Bronchial epithelial cell (primary cell): ENCODE measurements around the gene CDV3. TPM values are rescaled to one million over a fixed set of nuclear protein-coding genes. Genes with fewer than 3 reads are reported as not detected.
"Not testable (repeated sequence)": the region's sequence is repeated elsewhere in the genome, so short reads cannot be mapped to it uniquely, and the experiment has no call there.

Source experiments
- DNase-seq: peaks from one replicate; pipeline ENCODE4 v3.0.0-alpha.2; 2010; ENCODE audit warnings: low read depth
- FAIRE-seq: peaks from 2 replicates; lab custom pipeline; 2011; peaks lifted over from hg19 to GRCh38; lab: Jason Lieb, UNC
- H3K27me3 ChIP-seq: 2 replicates; pipeline ENCODE4 v1.5.1; 2011; ENCODE audit warnings: low read length; ENCODE audit not compliant: control insufficient read depth, insufficient read depth
- H3K36me3 ChIP-seq: 2 replicates; pipeline ENCODE4 v1.5.1; 2011; ENCODE audit warnings: low read length; ENCODE audit not compliant: control insufficient read depth, insufficient read depth
- H3K4me3 ChIP-seq: 2 replicates; pipeline ENCODE4 v1.5.1; 2011; ENCODE audit warnings: mild to moderate bottlenecking, low read depth, low read length, control low read depth
- CTCF ChIP-seq: IDR thresholded peaks from 2 replicates; pipeline ENCODE4 v1.5.1; 2011; ENCODE audit warnings: mild to moderate bottlenecking, moderate library complexity, low read length, control low read depth, inconsistent platforms; ENCODE audit not compliant: insufficient read depth, severe bottlenecking
- total RNA-seq: library from RNA; depleted of rRNA; stranded (reverse); fragments of >200 nt; gene quantifications from 2 replicates; pipeline ENCODE4 v1.2.1, GENCODE V29; 2014

Gene CDV3, protein sequence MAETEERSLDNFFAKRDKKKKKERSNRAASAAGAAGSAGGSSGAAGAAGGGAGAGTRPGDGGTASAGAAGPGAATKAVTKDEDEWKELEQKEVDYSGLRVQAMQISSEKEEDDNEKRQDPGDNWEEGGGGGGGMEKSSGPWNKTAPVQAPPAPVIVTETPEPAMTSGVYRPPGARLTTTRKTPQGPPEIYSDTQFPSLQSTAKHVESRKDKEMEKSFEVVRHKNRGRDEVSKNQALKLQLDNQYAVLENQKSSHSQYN
- total RNA-seq = 178 and 232 TPM in 2 replicates

DNA sequence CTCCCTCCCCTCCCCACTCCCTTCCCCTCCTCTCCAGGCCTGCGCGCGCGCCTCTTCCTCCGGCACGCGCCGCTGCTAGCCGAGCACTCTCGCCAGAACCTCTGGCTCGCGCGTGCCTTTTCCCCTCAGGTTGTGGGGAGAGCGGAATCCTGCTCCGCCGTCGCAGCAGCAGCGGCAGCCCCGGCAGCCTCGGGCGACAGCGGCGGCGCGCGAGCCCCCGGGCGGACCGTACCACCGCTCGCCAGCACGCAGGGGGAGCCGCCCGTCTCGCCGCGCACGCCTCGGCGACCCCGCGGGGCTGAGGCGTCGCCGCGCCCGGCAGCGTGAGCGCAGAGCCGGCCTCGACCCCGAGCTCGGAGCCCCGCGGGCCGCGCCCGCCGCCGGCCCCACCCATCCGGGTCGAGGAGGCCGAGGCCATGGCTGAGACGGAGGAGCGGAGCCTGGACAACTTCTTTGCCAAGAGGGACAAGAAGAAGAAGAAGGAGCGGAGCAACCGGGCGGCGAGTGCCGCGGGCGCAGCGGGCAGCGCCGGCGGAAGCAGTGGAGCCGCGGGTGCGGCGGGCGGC lies at the start of gene CDV3:
CDV3 (plus strand) TSS at position 58 of the 566 bp plus-strand sequence; CDS start at position 417, 359 bp downstream.
- H3K4me3 ChIP-seq = peak within 1 kb of the TSS; percentile 81
- no peaks in the 10 kb centered on the region for H3K27me3 ChIP-seq
- FAIRE-seq = no peak
- no peak for TF ChIP-seq CTCF
- peaks cover 9% of the 10 kb centered on the region for H3K36me3 ChIP-seq
- DNase-seq = no peak

DNA sequence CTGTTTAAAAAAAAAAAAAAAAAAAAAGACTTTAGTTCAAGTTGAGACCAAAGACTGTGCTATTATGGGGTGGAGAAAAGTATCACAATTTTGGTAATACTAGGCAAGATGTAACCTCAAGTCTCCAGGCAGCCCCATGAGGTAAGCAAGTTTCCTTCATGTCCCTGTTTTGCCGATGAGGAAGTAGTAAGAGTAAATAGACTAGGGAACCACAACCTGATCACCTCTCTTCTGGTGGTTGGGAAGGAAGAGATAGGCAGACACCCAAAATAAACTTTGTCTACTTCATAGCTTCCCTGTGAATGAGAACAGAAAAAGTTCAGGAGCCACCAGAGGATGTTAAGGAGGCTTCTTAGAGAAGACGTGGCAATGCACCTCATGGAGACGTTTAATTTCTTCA lies 49.7 kb upstream of the CDV3 start:
- H3K27me3 ChIP-seq, H3K4me3 ChIP-seq, FAIRE-seq, H3K36me3 ChIP-seq, DNase-seq: not testable (repeated sequence)

DNA sequence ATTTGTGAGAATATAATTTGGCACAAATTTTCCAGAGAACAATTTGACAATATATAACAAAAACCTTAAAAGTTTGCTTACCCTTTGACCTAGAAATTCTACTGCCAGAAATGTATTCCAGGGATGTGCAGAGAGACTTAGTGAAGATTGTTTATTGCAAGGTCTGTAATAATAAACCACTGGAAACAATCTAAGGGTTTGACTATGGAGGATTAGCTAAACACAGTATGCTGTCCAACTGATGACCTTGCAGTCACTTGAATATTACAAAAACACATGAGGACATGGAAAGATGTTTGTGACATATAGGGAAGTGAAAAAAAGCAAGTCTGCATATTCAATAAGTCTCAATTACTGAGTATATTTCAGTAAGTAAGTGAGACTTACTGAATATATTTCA lies 48.1 kb upstream of the CDV3 start:
- DNase-seq (no peak), FAIRE-seq (no peak)
- no peak overlapping the region for H3K4me3 ChIP-seq
- H3K27me3 ChIP-seq = no peaks in the 10 kb centered on the region
- H3K36me3 ChIP-seq = no peaks in the 10 kb centered on the region
- TF ChIP-seq CTCF = no peak

DNA sequence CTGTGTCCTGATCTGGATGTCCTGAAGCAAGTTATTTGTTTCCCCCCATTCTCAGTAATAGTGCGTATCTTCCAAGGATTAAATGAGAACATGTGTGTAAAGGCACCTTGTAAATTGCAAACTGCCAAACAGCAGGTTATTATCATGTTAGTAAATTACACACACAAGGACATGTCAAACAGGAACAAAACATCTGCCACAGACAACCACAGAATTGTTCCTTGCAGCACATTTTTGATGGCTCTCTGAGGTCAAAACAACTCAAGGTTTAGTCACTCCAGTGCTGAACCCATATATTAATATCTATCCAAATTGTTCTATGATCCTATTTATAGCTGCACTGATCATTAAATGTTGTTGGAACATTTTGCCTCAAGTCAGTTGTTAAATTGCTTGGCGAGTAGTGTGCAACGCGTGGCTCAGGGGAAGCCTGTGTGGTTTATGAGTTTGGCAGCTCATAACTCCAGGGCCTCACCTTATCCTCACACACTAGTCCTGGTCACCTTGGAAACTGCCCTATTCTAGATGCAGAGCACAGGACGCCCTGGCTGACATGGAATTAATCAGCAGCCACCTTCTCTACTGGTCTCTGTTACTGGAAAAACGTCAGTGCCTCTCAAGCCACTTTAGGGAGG lies 46.3 kb upstream of the CDV3 start:
- Histone ChIP-seq H3K4me3 (no peak overlapping the region), H3K36me3 (no peaks in the 10 kb centered on the region), H3K27me3 (no peaks in the 10 kb centered on the region)
- DNase-seq (no peak), FAIRE-seq (no peak)
- TF ChIP-seq CTCF = no peak

DNA sequence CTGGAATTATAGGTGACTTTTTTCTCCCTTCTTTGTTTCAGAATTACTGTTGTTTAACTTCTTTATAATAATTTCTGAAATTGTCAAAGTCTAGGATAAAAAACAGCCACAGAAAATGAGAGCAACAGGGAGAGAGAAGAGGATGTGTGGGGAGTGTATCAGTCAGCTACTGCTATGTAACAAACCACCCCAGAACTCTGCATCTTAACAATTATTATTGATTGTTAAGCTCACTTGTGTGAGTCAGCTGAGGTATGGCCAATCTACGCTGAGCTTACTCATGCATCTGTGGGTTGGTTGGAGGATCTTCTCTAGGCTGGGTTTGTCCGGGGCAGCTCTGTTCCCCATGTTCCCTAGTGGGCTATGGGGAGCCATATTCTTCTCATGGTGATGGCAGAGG lies 43.7 kb upstream of the CDV3 start:
- H3K27me3 ChIP-seq = no peaks in the 10 kb centered on the region
- FAIRE-seq (no peak), DNase-seq (no peak)
- no peak overlapping the region for H3K4me3 ChIP-seq
- no peak for TF ChIP-seq CTCF
- H3K36me3 ChIP-seq = no peaks in the 10 kb centered on the region

DNA sequence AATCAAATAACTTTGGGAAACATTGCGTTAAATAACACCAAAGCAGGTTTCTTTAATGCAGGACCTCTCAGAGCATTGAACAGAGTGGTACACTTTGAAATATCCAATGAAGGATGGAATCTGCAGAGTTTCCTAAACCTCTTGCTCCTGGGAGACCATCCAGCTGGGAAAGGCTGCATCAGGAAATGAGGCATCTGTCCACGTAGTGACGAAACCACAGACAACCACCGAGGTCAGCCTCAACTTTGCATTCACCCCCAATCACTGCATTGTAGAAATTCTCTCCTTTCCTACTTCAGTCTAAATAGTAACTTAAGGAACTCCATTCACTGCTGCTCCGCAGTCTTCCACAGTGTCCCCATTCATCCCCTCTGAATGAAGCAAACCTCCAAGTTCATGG lies 41.5 kb upstream of the CDV3 start:
- Histone ChIP-seq H3K36me3 (no peaks in the 10 kb centered on the region), H3K27me3 (no peaks in the 10 kb centered on the region), H3K4me3 (no peak overlapping the region)
- DNase-seq (no peak), FAIRE-seq (no peak)
- no peak for TF ChIP-seq CTCF
